ENCODE data around the gene NR3C2. TPM values are rescaled to one million over a fixed set of nuclear protein-coding genes. Genes with fewer than 3 reads are reported as not detected.

Gene NR3C2
- polyA plus RNA-seq, 1 of the 3 experiments (the other 2 are of a cell fraction), result 0.02 TPM

DNA sequence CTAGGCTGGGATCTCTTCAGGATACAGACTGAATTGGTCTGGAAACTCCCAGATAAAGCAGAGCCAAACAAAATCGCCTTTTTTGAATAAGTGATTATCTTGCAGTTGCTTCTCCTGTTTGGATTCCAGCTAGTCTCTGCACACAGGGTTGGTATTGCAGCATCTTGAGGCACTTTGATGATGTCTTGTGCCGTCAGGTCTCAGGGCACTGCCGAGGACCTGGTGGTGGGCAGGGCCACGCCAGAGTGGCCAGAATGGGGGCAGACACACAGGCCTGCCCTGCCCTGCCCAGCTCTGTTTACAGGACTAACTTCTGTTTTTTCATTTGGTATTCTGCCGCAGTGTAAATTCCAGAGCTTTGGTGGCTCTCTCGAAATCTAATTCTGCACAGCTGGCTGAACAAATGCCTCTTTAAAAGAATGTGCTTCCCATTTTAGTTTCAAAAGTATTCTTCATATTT, 276.1 kb downstream of the NR3C2 start:
- no peak for DNase-seq

DNA sequence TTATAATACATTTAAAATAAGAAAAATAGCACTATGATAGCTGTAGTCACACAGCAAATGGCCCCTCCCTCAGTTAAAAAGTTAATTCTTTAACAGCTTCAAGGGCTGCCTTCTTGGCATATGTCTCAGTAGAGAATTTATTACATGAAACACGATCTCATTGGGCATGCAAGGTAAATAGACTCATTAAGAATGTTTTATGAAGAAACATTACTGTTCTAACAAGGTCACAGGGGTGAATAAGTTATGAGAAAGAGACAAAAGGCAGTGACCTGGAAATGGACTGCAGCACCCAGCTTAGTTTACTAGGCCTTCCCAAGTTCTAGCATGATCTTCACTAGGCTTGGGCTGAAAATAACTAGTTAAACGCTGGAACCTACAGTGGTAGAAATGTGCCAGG, 277.7 kb downstream of the NR3C2 start:
- no peak overlapping the region for H3K27ac ChIP-seq (ENCODE audit: low read depth in 2 of 2, low read length in 1 of 2)
- CTCF ChIA-PET, result no interaction called here
- H3K4me1 ChIP-seq (ENCODE audit: control insufficient read depth in 1 of 2, insufficient read depth in 2 of 2, low read depth in 1 of 2, low read length in 1 of 2), result no peaks in the 10 kb centered on the region; a peak in 1 of 4 replicates
- no peak overlapping the region for H3K4me2 ChIP-seq
- H3K9me2 ChIP-seq, result no peaks in the 10 kb centered on the region
- 42% methylated on average over 2 of the region's 2 CpGs for WGBS (ENCODE audit: low lambda C conversion rate)
- TF ChIP-seq, protein P1, sequence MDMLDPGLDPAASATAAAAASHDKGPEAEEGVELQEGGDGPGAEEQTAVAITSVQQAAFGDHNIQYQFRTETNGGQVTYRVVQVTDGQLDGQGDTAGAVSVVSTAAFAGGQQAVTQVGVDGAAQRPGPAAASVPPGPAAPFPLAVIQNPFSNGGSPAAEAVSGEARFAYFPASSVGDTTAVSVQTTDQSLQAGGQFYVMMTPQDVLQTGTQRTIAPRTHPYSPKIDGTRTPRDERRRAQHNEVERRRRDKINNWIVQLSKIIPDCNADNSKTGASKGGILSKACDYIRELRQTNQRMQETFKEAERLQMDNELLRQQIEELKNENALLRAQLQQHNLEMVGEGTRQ (IDR thresholded peaks at IDR 0.05; ENCODE audit: borderline replicate concordance, low read depth, low read length), result no peak
- TF ChIP-seq NFIC (IDR thresholded peaks at IDR 0.05; ENCODE audit: borderline replicate concordance) (no peak), FOXM1 (IDR thresholded peaks at IDR 0.05; ENCODE audit: low read depth) (no peak), CHD2 (IDR thresholded peaks at IDR 0.05; ENCODE audit: low read length, partially characterized antibody) (no peak), GABPA (IDR thresholded peaks at IDR 0.05; ENCODE audit: low read depth) (no peak), FOXJ3 (CRISPR knock-in tag; IDR thresholded peaks at IDR 0.05) (no peak), FOSL2 (IDR thresholded peaks at IDR 0.05; ENCODE audit: borderline replicate concordance, low read depth) (no peak), EZH2phosphoT487 (IDR thresholded peaks at IDR 0.05; ENCODE audit: borderline replicate concordance, low read depth) (no peak), SIN3A (IDR thresholded peaks at IDR 0.05; ENCODE audit: borderline replicate concordance, low read depth, low read length) (no peak), RXRA (IDR thresholded peaks at IDR 0.05; ENCODE audit: borderline replicate concordance, low read depth) (no peak), RAD21 (IDR thresholded peaks at IDR 0.05; ENCODE audit: low read length) (no peak), POLR2AphosphoS5 (IDR thresholded peaks at IDR 0.05; ENCODE audit: low read depth, low read length) (no peak), NRF1 (IDR thresholded peaks at IDR 0.05; ENCODE audit: low read depth, low read length) (no peak), TAF1 (IDR thresholded peaks at IDR 0.05; ENCODE audit: borderline replicate concordance, low read depth, low read length) (no peak)
- TF ChIP-seq, protein P2, sequence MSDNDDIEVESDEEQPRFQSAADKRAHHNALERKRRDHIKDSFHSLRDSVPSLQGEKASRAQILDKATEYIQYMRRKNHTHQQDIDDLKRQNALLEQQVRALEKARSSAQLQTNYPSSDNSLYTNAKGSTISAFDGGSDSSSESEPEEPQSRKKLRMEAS (IDR thresholded peaks at IDR 0.05; ENCODE audit: low read depth), result no peak
- TF ChIP-seq, protein P3, sequence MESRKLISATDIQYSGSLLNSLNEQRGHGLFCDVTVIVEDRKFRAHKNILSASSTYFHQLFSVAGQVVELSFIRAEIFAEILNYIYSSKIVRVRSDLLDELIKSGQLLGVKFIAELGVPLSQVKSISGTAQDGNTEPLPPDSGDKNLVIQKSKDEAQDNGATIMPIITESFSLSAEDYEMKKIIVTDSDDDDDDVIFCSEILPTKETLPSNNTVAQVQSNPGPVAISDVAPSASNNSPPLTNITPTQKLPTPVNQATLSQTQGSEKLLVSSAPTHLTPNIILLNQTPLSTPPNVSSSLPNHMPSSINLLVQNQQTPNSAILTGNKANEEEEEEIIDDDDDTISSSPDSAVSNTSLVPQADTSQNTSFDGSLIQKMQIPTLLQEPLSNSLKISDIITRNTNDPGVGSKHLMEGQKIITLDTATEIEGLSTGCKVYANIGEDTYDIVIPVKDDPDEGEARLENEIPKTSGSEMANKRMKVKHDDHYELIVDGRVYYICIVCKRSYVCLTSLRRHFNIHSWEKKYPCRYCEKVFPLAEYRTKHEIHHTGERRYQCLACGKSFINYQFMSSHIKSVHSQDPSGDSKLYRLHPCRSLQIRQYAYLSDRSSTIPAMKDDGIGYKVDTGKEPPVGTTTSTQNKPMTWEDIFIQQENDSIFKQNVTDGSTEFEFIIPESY (IDR thresholded peaks at IDR 0.05; ENCODE audit: borderline replicate concordance, low read depth), result no peak
- TF ChIP-seq, protein P4, sequence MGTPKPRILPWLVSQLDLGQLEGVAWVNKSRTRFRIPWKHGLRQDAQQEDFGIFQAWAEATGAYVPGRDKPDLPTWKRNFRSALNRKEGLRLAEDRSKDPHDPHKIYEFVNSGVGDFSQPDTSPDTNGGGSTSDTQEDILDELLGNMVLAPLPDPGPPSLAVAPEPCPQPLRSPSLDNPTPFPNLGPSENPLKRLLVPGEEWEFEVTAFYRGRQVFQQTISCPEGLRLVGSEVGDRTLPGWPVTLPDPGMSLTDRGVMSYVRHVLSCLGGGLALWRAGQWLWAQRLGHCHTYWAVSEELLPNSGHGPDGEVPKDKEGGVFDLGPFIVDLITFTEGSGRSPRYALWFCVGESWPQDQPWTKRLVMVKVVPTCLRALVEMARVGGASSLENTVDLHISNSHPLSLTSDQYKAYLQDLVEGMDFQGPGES (IDR thresholded peaks at IDR 0.05; ENCODE audit: low read depth, low read length), result no peak
- H3K9ac ChIP-seq, result no peak overlapping the region
- DNase-seq, result no peak
- H3K27me3 ChIP-seq (ENCODE audit: insufficient read depth), result no peaks in the 10 kb centered on the region; the same call in 1 of the 2 replicates
- POLR2A ChIA-PET, result no interaction called here
- H3F3A ChIP-seq (replicated peaks; ENCODE audit: insufficient read depth), result no peaks in the 10 kb centered on the region
- H3K9me3 ChIP-seq, result no peaks in the 10 kb centered on the region
- H3K79me2 ChIP-seq (ENCODE audit: insufficient read depth), result no peaks in the 10 kb centered on the region
- H3K36me3 ChIP-seq (replicated peaks in 1 of 2; ENCODE audit: control insufficient read depth in 1 of 2, insufficient read depth in 2 of 2, low read length in 1 of 2), result no peaks in the 10 kb centered on the region
- H3K4me3 ChIP-seq (ENCODE audit: low read depth in 2 of 2, low read length in 1 of 2), result no peak overlapping the region
- H2AFZ ChIP-seq (ENCODE audit: low read depth), result no peak overlapping the region
- no peaks in the 10 kb centered on the region for H4K20me1 ChIP-seq (ENCODE audit: insufficient read depth)

More for the DNA sequence above, 276.1 kb downstream of the NR3C2 start:
- Histone ChIP-seq H3K27me3 (ENCODE audit: insufficient read depth) (no peaks in the 10 kb centered on the region), H3K9me2 (no peaks in the 10 kb centered on the region), H3K4me1 (ENCODE audit: control insufficient read depth in 1 of 2, insufficient read depth in 2 of 2, low read depth in 1 of 2, low read length in 1 of 2) (no peaks in the 10 kb centered on the region; a peak in 1 of 4 replicates), H2AFZ (ENCODE audit: low read depth) (no peak overlapping the region), H3K79me2 (ENCODE audit: insufficient read depth) (no peaks in the 10 kb centered on the region), H3K4me2 (no peak overlapping the region), H3F3A (replicated peaks; ENCODE audit: insufficient read depth) (no peaks in the 10 kb centered on the region), H3K9ac (no peak overlapping the region), H3K4me3 (ENCODE audit: low read depth in 2 of 2, low read length in 1 of 2) (no peak overlapping the region), H3K9me3 (no peaks in the 10 kb centered on the region), H4K20me1 (ENCODE audit: insufficient read depth) (no peaks in the 10 kb centered on the region), H3K27ac (ENCODE audit: low read depth in 2 of 2, low read length in 1 of 2) (no peak overlapping the region), H3K36me3 (replicated peaks in 1 of 2; ENCODE audit: control insufficient read depth in 1 of 2, insufficient read depth in 2 of 2, low read length in 1 of 2) (no peaks in the 10 kb centered on the region)
- ChIA-PET POLR2A (no interaction called here), CTCF (no interaction called here)
- TF ChIP-seq RXRA (IDR thresholded peaks at IDR 0.05; ENCODE audit: borderline replicate concordance, low read depth) (no peak), EZH2phosphoT487 (IDR thresholded peaks at IDR 0.05; ENCODE audit: borderline replicate concordance, low read depth) (no peak), CHD2 (IDR thresholded peaks at IDR 0.05; ENCODE audit: low read length, partially characterized antibody) (no peak)
- TF ChIP-seq, protein P5, sequence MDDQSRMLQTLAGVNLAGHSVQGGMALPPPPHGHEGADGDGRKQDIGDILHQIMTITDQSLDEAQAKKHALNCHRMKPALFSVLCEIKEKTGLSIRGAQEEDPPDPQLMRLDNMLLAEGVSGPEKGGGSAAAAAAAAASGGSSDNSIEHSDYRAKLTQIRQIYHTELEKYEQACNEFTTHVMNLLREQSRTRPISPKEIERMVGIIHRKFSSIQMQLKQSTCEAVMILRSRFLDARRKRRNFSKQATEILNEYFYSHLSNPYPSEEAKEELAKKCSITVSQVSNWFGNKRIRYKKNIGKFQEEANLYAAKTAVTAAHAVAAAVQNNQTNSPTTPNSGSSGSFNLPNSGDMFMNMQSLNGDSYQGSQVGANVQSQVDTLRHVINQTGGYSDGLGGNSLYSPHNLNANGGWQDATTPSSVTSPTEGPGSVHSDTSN (IDR thresholded peaks at IDR 0.05), result no peak
- 52% methylated on average over 3 of the region's 6 CpGs for WGBS (ENCODE audit: low lambda C conversion rate)

Measured in SK-N-SH (cell line).